ENCODE measurements around the gene KRT80.

Gene KRT80

GRCh38 chr12:52151153-52151836, 40.5 kb downstream of the KRT80 start:
- no peak for DNase-seq

DNA sequence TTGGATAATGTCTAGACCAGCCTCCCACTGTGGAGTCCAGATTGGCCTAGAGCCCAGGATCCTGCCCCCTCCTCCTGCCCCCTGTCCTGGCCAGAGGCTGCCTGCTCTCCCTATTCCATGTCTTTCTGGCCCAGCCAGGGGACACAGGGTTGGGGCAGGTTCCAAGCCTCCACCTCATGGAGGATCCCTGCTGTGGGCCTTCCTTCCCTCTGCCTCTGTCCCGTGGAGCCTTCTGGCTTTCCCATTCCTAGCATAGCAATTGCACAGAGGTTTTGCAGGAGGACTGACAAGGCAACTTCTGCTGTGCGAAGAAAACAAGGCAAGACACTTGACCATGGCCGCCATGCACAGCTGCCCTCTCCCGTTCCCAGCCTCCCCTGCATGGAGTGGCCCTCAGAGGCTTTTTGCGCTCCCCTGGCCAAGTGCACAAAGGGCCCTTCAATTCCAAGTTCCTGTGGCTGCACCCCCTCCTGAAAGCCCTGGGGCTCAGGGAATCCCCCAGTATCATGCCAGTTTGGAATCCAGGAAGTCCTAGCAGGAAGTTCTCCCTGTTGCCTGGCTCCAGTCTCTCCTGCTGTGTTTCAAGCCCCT, 42.1 kb downstream of the KRT80 start:
- no peak for DNase-seq

GRCh38 chr12:52149182-52149641, 42.6 kb downstream of the KRT80 start:
- no peak for DNase-seq

DNA sequence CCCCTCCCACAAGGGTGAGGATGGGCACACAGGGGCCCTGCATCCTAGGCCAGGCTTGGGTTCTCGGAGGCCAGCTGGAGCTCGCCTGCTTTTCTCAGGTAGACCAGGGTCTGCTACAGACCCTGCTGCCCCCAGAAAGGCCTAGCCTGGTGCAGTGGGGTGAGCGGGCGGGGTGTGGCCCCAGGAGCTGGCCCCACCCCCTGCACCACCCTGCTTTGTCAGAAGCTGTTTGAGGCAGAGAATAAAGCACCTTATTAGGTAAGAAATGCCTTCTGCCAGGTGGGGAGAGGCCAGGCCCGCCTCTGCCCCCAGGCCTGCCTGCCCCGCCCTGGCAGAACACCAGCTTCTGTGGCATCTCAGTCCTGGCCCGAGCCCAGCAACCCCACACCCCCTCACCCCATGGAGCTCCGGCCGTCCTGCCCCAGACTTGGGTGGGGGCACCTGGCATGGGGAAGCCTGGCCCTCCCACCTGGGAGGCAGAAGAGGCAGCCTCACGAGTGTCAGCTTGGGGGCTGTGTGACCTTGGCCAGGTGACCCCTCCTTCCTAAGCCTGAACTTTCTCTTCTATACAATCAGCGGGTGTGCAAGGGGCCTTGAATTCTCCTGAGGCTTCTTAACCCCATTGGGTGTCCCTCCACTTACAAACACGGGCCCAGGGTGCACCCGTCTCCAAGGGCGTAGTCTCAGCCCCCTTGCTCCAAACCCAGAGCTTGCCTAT, 43.2 kb downstream of the KRT80 start:
- no peak for DNase-seq

DNA sequence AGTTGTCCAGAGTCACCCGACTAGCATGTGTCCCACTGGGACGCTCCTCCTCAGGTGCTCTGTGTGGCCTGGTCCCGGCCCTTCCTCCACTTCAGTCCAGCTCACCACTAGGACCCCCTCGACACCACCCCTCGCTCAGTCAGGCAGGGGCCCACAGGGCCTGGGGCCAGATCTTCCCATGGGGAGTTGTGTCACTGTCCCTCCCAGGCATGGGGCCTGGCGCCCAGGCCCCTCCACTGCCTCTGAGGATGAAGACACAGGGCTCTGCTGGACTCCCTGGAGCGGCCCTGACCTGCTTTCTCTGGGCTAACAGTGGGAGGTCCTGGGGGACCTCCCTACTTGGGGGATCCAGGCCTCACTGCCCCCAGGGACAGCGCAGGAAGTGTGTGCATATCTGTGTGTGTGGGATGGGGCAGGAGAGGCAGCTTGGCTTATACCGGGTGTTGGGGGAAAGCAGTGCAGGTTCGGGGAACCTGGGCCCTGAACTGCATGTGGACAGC, 43.8 kb downstream of the KRT80 start:
- no peak for DNase-seq

- no peak for DNase-seq
Observed at GRCh38 chr12:52147367-52147963, 44.3 kb downstream of the KRT80 start.

GRCh38 chr12:52146822-52147366, 44.9 kb downstream of the KRT80 start:
- no peak for DNase-seq

GRCh38 chr12:52146089-52146821, 45.6 kb downstream of the KRT80 start:
- no peak for DNase-seq

DNA sequence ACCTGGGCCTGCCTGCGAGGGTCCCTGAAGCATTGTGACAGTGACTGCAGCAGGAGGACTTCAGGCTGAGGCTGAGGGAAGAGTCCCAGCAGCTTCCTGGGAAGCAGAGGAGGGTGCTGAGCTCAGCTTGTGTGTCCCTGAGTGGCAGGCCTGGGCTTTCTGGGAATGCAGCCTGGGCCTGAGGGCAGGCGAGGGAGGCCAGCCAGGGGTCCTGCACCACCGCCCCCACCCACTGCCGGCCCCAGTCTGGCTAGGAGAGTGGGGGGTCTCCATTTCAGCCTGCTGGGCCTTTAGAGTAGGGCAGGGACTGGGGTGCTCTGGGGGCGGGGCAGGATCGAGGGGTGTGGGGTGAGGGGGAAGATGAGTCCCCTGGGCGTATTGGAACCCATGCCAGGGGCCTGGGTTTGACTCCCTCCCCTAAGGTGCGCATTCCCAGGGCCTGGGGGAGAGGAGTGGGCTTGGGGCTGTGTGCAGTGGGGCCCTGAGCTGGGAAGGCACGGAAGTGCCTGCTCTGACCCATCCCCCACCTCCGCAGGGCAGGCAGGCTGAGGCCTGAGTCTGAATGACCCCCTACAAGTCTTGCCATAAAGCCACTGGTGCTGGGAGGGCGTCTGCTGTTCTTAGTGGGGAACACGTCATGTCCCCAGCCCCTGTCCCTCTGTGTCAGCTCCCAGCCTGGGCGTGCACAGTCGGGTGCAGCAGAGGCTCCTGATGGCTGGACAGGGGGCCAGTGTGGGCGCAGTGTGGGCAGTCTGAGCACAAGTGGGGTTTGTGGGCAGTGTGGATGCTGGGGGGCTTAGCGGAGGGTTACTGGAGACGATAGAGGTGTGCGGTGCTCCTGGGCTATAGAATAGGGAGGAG, 46.4 kb downstream of the KRT80 start:
- no peak for DNase-seq

DNA sequence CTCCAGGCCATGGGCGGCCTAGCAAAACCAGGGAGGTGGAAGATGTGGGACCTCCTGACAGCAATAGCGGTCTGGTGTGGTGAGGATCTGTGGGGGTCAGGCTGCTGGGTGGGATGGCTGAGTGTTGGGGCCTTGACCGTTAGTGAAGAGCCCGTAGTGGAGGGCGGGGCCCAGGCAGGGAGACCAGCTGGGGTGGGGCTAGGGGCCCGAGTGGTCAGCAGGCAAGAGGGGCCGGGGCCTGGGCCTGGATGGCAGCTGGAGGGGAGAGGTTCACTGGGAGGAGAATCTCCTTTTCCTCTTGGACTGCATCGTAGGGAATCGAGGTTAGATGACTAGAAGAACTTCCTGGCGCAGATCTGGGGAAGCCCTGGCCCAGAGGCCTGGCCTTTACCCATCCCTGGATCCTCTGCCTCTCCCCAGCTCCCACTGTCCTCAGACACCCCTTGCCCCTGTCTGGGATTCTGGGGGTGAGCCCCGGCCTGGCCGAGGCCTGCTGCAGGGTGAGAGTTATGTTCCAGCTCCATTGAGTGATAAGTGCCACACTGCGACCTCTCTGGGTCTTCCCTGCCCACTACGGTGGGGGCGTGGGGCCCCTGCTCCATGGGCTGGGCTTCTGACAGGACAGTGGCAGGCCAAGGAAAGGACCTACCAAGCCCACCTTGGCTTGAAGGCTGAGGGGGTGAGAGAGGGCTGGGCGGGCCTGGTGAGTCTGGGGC, 47.1 kb downstream of the KRT80 start:
- DNase-seq, result no peak

GRCh38 chr12:52142431-52142830, 49.4 kb downstream of the KRT80 start:
- no peak for DNase-seq

- no peak for DNase-seq
Observed at GRCh38 chr12:52141875-52142274, 49.9 kb downstream of the KRT80 start.

- no peak for DNase-seq
Observed at GRCh38 chr12:52141306-52141705, 50.5 kb downstream of the KRT80 start.

GRCh38 chr12:52139579-52140062, 52.2 kb downstream of the KRT80 start:
- DNase-seq, result no peak

- no peak for DNase-seq
Observed at GRCh38 chr12:52139147-52139546, 52.7 kb downstream of the KRT80 start.

DNA sequence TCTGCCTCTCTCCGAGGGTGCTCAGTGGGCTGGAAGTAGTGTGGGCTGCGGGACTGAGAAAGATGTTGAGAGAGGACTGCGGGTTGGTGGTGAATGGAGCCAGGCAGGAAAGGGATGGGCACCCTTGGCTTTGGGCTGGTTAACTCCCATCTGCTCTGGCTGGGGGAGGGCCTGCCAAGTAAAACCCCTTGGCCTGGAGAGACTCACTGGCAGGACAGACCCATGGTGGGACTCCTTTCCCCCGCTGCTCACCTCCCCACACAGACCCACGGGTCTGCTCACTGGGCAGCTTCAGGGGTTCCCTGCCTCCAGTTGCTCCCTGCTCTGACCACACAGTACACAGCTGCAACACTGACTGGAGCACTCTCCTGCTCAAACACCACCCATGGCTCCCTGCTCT, 54.1 kb downstream of the KRT80 start:
- DNase-seq, result no peak

DNA sequence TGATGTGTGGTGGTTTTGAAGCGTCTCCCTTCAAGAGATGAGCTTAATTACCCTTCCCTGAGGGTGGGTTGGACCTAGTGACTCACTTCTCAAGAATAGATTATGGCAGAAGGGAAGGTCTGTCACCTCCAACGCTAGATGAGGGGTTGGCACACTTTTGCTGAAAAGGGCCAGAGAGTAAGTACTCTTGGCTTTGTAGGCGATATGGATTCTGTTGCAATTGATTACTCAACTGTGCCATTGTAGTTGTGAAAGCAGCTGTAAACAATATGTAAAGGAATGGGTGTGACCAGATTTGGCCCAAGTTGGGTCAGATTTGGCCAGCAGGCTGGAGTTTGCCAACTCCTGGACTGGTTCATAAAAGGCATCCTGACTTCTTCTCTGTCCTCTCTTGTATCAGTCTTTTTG, 59.1 kb downstream of the KRT80 start:
- no peak for DNase-seq

GRCh38 chr12:52130711-52131110, 61.1 kb downstream of the KRT80 start:
- DNase-seq, result no peak

GRCh38 chr12:52127683-52128450, 63.9 kb downstream of the KRT80 start:
- no peak for DNase-seq

Data from activated CD4-positive, CD25-positive, alpha-beta regulatory T cell treated with anti-CD3 and anti-CD28 coated beads, Interleukin-2, amount 50 U/mL, for 72 hours (primary cell).